ENCODE measurements around the gene BIN1.
A peak's percentile ranks its signal among the peaks of the same experiment; 100 is the strongest.

The BIN1 gene

DNA sequence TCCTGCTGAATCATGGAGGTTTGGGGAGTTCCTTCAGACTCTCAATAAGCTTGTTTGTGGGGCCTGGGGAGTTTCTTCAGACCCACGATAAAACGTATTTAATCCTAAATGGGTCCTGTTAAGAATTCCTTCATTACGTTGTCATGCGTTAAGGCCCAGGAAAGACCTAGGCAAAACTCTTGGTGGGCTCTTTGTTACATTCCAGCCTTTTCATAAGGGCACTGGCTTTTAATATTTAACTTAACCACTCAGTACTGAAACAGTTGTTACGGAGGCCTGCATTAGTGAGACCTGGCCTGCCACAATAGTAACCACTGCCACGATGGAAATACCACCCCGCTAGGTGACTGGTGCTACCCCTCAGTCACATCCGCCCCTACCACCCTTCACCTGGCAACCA is 17.5 kb upstream of the BIN1 start:
- Histone ChIP-seq H3K27me3 (ENCODE audit: insufficient read depth, low read length) (no peaks in the 10 kb centered on the region), H3K23ac (ENCODE audit: low read length) (no peak overlapping the region), H2AK5ac (ENCODE audit: low read length) (no peak overlapping the region)

DNA sequence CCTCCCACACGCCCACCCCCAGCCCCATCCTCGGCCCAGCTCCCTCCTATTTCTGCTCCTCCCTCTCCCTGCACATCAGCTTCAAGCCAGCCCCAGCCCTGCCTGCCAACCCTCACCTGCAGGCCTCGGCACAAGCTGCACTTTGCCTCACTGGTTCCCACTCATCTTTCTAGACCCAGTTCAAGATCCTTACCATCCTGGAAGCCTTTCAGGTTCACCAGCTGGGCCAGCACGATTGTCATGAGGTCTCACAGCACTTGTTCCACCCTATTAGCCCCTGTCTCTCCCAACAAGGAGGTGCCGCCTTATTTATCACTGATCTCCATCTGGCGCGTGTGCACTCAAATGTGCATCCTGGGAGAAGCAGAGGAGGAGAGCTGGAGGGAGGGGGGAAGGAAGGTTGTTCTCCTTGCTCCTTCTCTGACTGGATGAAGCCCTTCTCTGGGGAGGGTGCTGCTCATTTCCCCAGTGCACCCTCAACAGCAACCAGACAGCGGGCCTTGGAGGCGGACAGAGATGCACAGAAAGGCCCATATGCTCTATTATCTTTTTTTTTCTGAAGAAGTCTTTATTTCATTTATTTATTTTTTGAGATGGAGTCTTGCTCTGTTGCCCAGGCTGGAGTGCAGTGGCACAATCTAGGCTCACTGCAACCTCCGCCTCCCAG is 15.5 kb upstream of the BIN1 start:
- no peak overlapping the region for H4K12ac ChIP-seq (ENCODE audit: low read depth, low read length)
- DNase-seq, result no peak
- H3K4me3 ChIP-seq (ENCODE audit: low read depth, low read length), result no peak overlapping the region

More for the DNA sequence above, 17.5 kb upstream of the BIN1 start:
- peaks cover 16% of the 10 kb centered on the region for H3K9me3 ChIP-seq (ENCODE audit: insufficient read depth, low read depth, low read length)
- H3K79me1 ChIP-seq (ENCODE audit: low read length), result no peaks in the 10 kb centered on the region
- DNase-seq, result no peak
- WGBS (ENCODE audit: extremely low coverage, insufficient coverage, insufficient read length), result no CpG with 5 or more reads among the region's 8 CpGs
- H2AFZ ChIP-seq (ENCODE audit: insufficient read depth, low read length, poor library complexity), result no peak overlapping the region
- no peak overlapping the region for H2BK120ac ChIP-seq (ENCODE audit: insufficient read depth, low read length, poor library complexity)
- no peak overlapping the region for H3K18ac ChIP-seq (ENCODE audit: low read length)
- H3K27ac ChIP-seq (ENCODE audit: low read depth, low read length), result no peak overlapping the region
- H4K91ac ChIP-seq (ENCODE audit: low read depth, low read length), result no peak overlapping the region
- H3K4ac ChIP-seq (ENCODE audit: low read depth, low read length), result no peak overlapping the region
- H3K79me2 ChIP-seq (ENCODE audit: control insufficient read depth, insufficient read depth, low read length, poor library complexity), result no peaks in the 10 kb centered on the region
- no peak overlapping the region for H4K8ac ChIP-seq (ENCODE audit: low read depth, low read length)
- H3K36me3 ChIP-seq (ENCODE audit: control insufficient read depth in 1 of 2, insufficient read depth in 2 of 2, low read length in 2 of 2), result no peaks in the 10 kb centered on the region
- no peak overlapping the region for H3K9ac ChIP-seq (ENCODE audit: low read length)
- no peak overlapping the region for H3K4me2 ChIP-seq (ENCODE audit: low read length)
- H3K4me3 ChIP-seq (ENCODE audit: low read depth, low read length), result no peak overlapping the region
- H2BK5ac ChIP-seq (ENCODE audit: low read depth, low read length, poor library complexity), result no peak overlapping the region
- no peak overlapping the region for H3K14ac ChIP-seq (ENCODE audit: low read length)
- no peak overlapping the region for H4K12ac ChIP-seq (ENCODE audit: low read depth, low read length)
- H2BK12ac ChIP-seq (ENCODE audit: low read length), result no peak overlapping the region
- peaks cover 3 to 5% of the 10 kb centered on the region in 2 experiments for H3K4me1 ChIP-seq (ENCODE audit: control insufficient read depth in 1 of 2, insufficient read depth in 2 of 2, low read length in 2 of 2)

DNA sequence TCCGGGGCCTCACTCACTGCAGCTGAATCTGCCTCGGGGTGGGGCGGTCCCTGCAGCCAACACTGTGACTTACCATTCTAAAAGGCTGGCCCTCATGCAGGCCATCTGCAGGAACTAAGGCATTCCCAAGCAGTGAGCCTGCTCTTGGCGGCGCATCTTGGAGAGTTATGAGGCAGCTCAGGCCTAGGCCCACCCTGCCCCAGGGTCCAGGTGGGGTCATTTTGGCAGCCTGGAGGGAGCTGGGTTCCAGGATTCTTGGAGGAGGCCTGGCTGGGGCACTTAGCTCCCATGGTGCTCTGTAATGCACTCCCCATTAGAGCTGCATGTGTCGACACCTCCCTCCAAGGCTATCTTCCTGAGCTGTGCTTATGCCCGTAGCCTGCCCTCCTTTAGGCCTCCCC is 14.8 kb upstream of the BIN1 start:
- Histone ChIP-seq H3K27ac (ENCODE audit: low read depth, low read length) (no peak overlapping the region), H4K8ac (ENCODE audit: low read depth, low read length) (no peak overlapping the region), H4K91ac (ENCODE audit: low read depth, low read length) (no peak overlapping the region), H3K9ac (ENCODE audit: low read length) (no peak overlapping the region), H3K4ac (ENCODE audit: low read depth, low read length) (no peak overlapping the region), H3K4me2 (ENCODE audit: low read length) (no peak overlapping the region), H3K27me3 (ENCODE audit: insufficient read depth, low read length) (no peaks in the 10 kb centered on the region), H3K36me3 (ENCODE audit: control insufficient read depth in 1 of 2, insufficient read depth in 2 of 2, low read length in 2 of 2) (no peaks in the 10 kb centered on the region), H3K79me2 (ENCODE audit: control insufficient read depth, insufficient read depth, low read length, poor library complexity) (no peaks in the 10 kb centered on the region), H2BK120ac (ENCODE audit: insufficient read depth, low read length, poor library complexity) (no peak overlapping the region), H2AK5ac (ENCODE audit: low read length) (no peak overlapping the region), H3K14ac (ENCODE audit: low read length) (no peak overlapping the region), H2AFZ (ENCODE audit: insufficient read depth, low read length, poor library complexity) (no peak overlapping the region), H3K23ac (ENCODE audit: low read length) (no peak overlapping the region), H3K79me1 (ENCODE audit: low read length) (no peaks in the 10 kb centered on the region), H3K9me3 (ENCODE audit: insufficient read depth, low read depth, low read length) (peaks cover 19% of the 10 kb centered on the region), H3K18ac (ENCODE audit: low read length) (no peak overlapping the region), H2BK5ac (ENCODE audit: low read depth, low read length, poor library complexity) (no peak overlapping the region), H2BK12ac (ENCODE audit: low read length) (no peak overlapping the region), H3K4me3 (ENCODE audit: low read depth, low read length) (no peak overlapping the region), H3K4me1 (ENCODE audit: control insufficient read depth in 1 of 2, insufficient read depth in 2 of 2, low read length in 2 of 2) (no peaks in the 10 kb centered on the region), H4K12ac (ENCODE audit: low read depth, low read length) (no peak overlapping the region)
- WGBS (ENCODE audit: extremely low coverage, insufficient coverage, insufficient read length), result no CpG with 5 or more reads among the region's 7 CpGs
- DNase-seq, result peak; percentile 86

More for the DNA sequence above, 15.5 kb upstream of the BIN1 start:
- Histone ChIP-seq H2BK5ac (ENCODE audit: low read depth, low read length, poor library complexity) (no peak overlapping the region), H3K27me3 (ENCODE audit: insufficient read depth, low read length) (no peaks in the 10 kb centered on the region), H4K91ac (ENCODE audit: low read depth, low read length) (no peak overlapping the region), H3K9ac (ENCODE audit: low read length) (no peak overlapping the region), H3K4me2 (ENCODE audit: low read length) (no peak overlapping the region), H3K9me3 (ENCODE audit: insufficient read depth, low read depth, low read length) (peaks cover 19% of the 10 kb centered on the region), H2BK12ac (ENCODE audit: low read length) (no peak overlapping the region), H3K23ac (ENCODE audit: low read length) (no peak overlapping the region), H2BK120ac (ENCODE audit: insufficient read depth, low read length, poor library complexity) (no peak overlapping the region), H3K18ac (ENCODE audit: low read length) (no peak overlapping the region), H2AK5ac (ENCODE audit: low read length) (no peak overlapping the region), H4K8ac (ENCODE audit: low read depth, low read length) (no peak overlapping the region), H3K27ac (ENCODE audit: low read depth, low read length) (no peak overlapping the region), H3K4ac (ENCODE audit: low read depth, low read length) (no peak overlapping the region), H2AFZ (ENCODE audit: insufficient read depth, low read length, poor library complexity) (no peak overlapping the region), H3K79me1 (ENCODE audit: low read length) (no peaks in the 10 kb centered on the region), H3K36me3 (ENCODE audit: control insufficient read depth in 1 of 2, insufficient read depth in 2 of 2, low read length in 2 of 2) (no peaks in the 10 kb centered on the region), H3K4me1 (ENCODE audit: control insufficient read depth in 1 of 2, insufficient read depth in 2 of 2, low read length in 2 of 2) (no peaks in the 10 kb centered on the region), H3K79me2 (ENCODE audit: control insufficient read depth, insufficient read depth, low read length, poor library complexity) (no peaks in the 10 kb centered on the region), H3K14ac (ENCODE audit: low read length) (no peak overlapping the region)
- WGBS (ENCODE audit: extremely low coverage, insufficient coverage, insufficient read length), result no CpG with 5 or more reads among the region's 10 CpGs

DNA sequence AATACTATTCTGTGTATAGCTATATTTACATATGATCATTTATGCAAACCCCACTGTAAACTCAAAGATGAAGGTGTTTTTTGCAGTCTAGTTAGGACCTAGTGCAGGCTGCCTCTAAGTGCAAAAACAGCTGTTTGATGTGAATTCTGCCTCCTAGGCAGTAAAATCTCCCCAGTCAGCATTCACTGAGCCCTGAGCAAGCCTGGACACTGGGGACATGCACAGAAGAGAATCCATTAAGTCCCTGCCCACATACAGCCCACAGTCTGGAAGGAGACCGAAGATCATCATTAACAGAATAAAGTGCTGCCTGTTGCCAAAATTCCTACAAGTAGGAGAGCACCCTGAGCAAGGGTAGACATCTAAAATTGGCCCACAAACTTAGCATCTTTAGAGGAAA is 14.4 kb upstream of the BIN1 start:
- H4K8ac ChIP-seq (ENCODE audit: low read depth, low read length), result no peak overlapping the region
- H3K27me3 ChIP-seq (ENCODE audit: insufficient read depth, low read length), result no peaks in the 10 kb centered on the region
- peaks cover 19% of the 10 kb centered on the region for H3K9me3 ChIP-seq (ENCODE audit: insufficient read depth, low read depth, low read length)
- no peak overlapping the region for H2AFZ ChIP-seq (ENCODE audit: insufficient read depth, low read length, poor library complexity)
- H4K12ac ChIP-seq (ENCODE audit: low read depth, low read length), result no peak overlapping the region
- no peaks in the 10 kb centered on the region for H3K79me2 ChIP-seq (ENCODE audit: control insufficient read depth, insufficient read depth, low read length, poor library complexity)
- no peak overlapping the region for H3K27ac ChIP-seq (ENCODE audit: low read depth, low read length)
- H2BK5ac ChIP-seq (ENCODE audit: low read depth, low read length, poor library complexity), result no peak overlapping the region
- no peak overlapping the region for H3K4me3 ChIP-seq (ENCODE audit: low read depth, low read length)
- H3K79me1 ChIP-seq (ENCODE audit: low read length), result no peaks in the 10 kb centered on the region
- H3K23ac ChIP-seq (ENCODE audit: low read length), result no peak overlapping the region
- H3K18ac ChIP-seq (ENCODE audit: low read length), result no peak overlapping the region
- no peak overlapping the region for H2AK5ac ChIP-seq (ENCODE audit: low read length)
- no peak overlapping the region for H3K9ac ChIP-seq (ENCODE audit: low read length)
- no peaks in the 10 kb centered on the region for H3K4me1 ChIP-seq (ENCODE audit: control insufficient read depth in 1 of 2, insufficient read depth in 2 of 2, low read length in 2 of 2)
- H4K91ac ChIP-seq (ENCODE audit: low read depth, low read length), result no peak overlapping the region
- no peak overlapping the region for H3K4me2 ChIP-seq (ENCODE audit: low read length)
- H2BK120ac ChIP-seq (ENCODE audit: insufficient read depth, low read length, poor library complexity), result no peak overlapping the region
- no CpG with 5 or more reads among the region's 1 CpG for WGBS (ENCODE audit: extremely low coverage, insufficient coverage, insufficient read length)
- H3K36me3 ChIP-seq (ENCODE audit: control insufficient read depth in 1 of 2, insufficient read depth in 2 of 2, low read length in 2 of 2), result no peaks in the 10 kb centered on the region
- no peak overlapping the region for H2BK12ac ChIP-seq (ENCODE audit: low read length)
- no peak overlapping the region for H3K14ac ChIP-seq (ENCODE audit: low read length)
- no peak for DNase-seq
- no peak overlapping the region for H3K4ac ChIP-seq (ENCODE audit: low read depth, low read length)
